ENCODE data around the gene PRRC2B.

DNA sequence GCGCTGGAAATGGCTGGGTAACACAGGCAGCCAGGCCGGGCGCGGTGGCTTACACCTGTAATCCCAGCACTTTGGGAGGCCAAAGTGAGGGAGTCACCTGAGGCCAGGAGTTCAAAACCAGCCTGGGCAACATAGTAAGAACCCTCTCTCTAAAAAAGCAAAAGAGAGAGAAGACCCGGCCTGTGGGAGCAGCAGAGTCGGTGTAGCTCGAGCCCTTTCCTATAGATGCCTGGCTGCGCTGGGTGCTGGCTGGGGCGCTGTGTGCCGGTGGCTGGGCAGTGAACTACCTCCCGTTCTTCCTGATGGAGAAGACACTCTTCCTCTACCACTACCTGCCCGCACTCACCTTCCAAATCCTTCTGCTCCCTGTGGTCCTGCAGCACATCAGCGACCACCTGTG is 127.9 kb downstream of the PRRC2B start:
- no peak for TF ChIP-seq POLR2A (IDR thresholded peaks at IDR 0.05)
- TF ChIP-seq, protein P1, sequence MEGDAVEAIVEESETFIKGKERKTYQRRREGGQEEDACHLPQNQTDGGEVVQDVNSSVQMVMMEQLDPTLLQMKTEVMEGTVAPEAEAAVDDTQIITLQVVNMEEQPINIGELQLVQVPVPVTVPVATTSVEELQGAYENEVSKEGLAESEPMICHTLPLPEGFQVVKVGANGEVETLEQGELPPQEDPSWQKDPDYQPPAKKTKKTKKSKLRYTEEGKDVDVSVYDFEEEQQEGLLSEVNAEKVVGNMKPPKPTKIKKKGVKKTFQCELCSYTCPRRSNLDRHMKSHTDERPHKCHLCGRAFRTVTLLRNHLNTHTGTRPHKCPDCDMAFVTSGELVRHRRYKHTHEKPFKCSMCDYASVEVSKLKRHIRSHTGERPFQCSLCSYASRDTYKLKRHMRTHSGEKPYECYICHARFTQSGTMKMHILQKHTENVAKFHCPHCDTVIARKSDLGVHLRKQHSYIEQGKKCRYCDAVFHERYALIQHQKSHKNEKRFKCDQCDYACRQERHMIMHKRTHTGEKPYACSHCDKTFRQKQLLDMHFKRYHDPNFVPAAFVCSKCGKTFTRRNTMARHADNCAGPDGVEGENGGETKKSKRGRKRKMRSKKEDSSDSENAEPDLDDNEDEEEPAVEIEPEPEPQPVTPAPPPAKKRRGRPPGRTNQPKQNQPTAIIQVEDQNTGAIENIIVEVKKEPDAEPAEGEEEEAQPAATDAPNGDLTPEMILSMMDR (IDR thresholded peaks at IDR 0.05), result no peak
